GM19351 (cell line): ENCODE results near the gene FUT8.

ENCODE experiments used
- ATAC-seq: cut with Tn5 transposase; IDR thresholded peaks from one replicate; pipeline ENCODE4 v1.9.1; 2021; ENCODE audit warnings: mild to moderate bottlenecking, moderate library complexity; ENCODE audit not compliant: unreplicated experiment

Gene FUT8

DNA sequence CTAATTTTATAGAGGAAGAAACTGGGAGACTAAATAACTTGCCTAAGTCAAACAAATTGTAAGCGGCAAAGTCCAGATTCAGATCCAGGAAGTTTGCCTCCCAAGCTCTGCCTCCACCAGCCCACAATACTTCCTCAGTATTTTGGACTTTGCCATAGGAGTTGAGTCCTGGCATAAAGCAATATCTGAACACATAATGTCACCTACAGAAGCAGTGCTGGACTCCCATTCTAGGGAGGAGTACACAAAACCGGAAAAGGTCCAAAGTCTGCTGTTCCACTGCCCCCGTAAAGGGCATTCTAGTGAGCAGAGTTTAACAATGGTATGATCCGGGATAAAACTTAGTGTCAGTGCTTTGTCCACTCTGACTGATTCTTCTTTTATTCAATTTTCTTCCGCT, 340.5 kb downstream of the FUT8 start:
- no peak for ATAC-seq

DNA sequence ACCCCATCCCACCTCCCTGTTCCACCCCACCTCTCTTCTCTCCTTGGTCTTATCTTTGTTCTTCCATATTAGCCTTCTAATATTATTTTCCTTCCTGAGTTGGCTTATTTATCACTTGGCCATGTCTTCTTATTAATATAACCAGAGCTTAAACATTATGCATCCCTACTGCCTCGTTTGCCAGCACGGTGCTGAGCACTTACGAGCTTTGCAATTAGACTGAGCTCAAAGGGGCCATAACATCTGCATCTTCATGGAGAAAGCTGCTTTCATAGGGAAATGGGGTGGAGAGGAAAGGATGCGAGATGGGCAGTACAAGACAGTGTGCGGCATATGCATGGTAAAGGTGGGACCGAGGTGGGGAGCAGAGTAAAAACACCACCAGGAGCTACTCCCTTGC, 342.8 kb downstream of the FUT8 start:
- no peak for ATAC-seq

DNA sequence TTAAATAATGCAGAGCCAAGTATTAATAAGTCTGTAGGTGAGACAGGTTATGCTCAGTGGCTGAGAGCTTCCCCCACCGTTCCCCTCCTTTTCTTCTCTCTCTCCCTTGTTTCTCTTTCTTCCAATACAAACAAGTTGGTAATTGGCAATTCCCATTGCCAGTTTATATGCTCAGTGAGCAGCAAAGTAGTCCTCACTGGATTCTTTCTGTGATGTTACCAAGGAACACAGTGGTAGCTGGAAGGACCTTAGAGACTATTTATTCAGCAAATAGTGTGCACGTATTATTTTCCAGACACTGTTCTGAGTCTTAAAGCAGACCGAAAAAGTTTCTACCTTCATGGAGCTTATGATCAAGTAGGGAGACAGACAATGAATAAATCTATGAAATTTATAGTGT, 344.4 kb downstream of the FUT8 start:
- ATAC-seq: no peak

DNA sequence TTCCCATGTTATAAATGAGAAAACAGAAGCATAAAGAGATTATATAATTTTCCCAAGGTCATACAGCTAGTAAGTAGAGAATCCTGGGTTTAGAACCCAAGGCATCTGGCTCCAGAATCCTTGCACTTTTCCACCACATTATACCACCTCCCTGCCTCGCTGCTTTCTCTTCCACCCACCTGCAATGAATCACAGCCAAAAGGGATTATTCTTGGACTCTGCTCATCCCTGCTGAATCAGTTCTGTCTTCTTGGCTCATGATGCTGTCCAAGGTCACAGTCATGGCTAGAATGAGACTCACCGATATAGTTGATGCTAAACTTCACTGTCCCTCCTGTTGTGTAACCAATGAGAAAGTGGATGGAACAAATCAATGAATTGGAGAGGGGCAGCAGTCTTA, 356.6 kb downstream of the FUT8 start:
- no peak for ATAC-seq

DNA sequence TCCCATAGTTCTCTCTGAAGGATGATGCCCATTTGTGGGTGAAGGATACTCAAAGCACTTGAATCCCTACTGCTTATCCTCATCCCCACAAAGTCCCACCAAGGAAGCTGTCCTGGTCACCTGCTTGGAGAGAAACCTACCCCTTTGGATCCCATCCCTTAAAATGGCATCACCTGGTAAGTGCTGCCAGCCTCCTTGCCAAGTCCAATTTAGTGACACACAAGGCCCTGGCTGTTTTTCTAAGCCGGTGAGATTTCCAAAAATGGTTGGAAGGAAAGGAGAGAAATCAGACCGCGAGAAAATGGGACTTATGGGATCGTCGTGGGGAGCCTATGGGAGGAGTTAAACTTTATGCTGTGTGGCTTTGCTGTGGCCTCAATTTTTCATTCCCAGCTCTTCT, 358.2 kb downstream of the FUT8 start:
- no peak for ATAC-seq

DNA sequence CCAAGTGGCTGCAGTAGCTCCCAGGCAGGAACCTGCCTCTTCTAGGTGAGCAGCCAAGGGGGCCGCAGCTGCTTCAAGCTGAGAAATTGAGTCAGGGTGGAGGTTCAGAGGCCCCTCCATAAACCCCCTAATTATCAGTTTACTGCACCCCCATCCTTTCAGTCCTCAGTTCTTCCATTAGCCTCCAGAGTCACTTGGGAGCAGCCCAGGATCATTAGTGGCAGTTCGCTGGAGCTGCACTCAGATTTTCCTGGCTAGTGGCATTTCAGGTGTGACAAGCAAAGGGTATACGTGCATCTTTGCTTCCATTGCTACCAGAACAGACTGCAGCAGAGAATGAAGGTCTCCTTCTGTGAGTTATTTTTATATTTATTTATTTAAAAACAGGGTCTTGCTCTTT, 358.7 kb downstream of the FUT8 start:
- no peak for ATAC-seq

DNA sequence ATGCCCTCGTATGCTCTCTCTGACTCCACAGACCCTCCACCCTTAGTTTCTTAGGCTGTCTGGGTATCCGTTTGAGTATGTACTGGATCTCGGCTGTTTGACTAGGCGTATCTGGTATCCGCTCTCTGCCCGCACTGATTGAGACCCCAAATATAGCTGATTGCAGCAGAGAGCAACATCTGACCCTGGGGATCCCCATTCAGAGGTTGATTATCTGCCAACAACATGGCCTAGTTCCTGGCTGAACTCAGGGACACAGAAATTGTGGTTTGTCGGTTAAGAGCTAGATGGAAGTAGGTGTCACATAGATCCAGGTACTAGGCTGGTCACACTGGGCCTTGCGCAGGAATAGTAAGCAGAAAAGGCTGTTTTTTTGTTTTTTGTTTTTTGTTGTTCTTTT, 359.9 kb downstream of the FUT8 start:
- ATAC-seq: no peak

DNA sequence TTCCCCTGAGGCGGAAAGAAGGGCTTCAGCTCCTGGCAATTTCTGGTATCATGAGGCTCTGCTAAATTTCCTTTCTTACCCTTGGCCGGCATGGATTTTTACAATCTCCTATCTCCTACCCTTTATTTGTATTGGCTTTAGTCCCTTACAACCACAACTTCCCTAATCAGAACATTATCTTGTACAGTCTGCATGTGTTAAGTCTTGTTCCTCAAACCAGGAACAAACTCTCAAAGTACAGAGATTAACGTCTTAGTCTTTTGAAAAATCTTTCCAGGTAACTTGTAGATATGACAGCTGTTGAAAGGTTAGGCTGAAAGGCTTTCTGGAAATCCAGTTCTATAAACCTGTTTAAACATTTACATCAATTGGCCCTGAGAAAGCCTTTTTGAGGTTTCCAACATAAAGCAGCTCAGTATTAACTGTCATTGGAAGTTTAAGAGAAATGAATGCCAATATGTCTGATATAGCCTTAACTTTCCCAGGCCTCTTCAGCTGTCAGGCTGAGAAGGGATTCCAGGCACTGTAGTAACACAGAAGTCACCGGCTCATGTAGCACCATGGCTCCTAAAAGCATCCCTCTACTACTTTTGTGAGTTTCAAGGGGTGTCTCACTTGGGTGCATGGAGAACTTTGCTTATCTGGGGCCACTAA, 360.5 kb downstream of the FUT8 start:
- ATAC-seq: no peak

DNA sequence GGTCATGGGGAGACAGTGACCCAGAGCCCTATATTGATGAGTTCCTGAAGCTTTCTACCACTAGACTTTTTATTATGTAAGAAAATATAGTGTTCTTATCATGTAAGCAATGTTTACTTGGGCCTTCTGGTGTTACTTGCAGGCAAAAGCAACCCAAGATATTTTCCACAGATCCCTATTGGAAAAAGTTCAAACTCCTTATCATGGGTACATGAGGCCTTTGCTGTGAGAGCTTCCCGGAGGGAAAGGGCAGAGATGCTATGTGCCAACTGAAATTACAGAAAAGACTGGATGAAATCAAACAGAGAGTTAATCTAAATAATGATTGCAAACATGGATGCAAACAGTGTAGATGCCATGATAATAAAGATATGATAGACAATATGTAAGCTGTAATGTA, 361.5 kb downstream of the FUT8 start:
- ATAC-seq: no peak

DNA sequence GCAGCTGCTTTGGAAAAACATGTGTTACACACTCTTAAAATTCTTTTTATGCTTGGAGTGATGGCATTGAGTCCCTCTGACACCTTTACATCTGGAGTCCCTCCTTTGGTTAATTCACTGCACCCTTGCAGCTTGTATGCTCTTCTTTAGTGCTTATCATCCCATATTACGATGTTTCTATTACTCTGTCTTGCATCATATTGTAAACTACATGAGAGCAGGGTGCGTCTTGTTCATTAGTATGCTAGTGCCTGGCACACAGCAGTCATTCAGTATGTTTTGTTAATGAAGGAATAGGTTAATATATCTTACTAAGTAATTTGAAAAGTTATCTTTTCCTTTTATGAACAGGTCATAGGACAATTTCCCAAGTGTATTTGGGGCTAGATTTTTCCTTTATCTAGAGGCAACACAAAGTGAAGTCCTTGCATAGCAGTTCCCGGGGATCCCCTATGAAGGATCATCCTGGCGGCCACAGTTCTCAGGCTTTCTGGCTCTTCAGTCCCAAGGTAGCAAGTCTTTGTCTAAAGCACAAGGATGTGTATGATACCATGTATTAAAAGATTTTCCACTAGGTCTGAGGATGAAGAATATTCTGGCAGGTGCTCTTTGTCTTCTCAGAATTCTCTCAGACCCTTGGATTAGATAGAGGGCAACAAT, 363.8 kb downstream of the FUT8 start:
- ATAC-seq: no peak

DNA sequence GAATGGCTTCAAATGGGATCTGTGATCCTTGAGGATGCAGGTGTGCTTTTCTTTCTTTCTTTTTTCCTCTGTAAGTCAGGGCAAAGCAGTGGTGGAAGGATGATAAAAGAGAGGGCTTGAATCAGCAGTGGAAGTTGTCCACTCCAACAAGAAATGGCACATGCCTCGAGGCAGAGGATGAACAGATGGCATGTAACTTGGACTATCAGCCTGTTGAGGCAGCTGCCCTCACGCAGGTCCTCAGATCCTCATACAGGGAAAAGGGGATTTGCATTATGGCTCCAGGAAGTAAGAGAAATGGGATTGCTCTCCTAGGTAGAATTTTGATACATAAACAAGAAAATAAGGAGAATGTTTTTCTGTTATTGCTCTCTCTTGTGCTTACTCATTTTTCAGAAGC, 368.0 kb downstream of the FUT8 start:
- ATAC-seq: no peak

DNA sequence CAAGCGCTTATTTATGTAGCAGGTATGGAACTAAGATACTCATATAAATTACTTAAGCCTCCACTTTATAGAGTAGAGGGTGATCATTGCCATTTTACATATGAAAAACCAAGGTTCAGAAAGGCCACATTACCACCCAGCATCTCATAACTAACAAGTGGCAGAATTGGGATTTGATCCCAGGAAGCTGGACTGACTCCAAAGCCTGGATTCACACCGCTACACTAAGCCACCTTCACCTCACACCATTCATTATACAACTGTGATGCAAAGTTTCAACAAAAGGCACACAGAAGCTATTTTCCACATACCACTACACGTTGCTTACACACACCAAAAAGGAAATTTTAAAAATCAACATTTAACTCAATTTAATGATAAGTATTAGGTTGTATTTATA, 370.6 kb downstream of the FUT8 start:
- ATAC-seq: no peak

DNA sequence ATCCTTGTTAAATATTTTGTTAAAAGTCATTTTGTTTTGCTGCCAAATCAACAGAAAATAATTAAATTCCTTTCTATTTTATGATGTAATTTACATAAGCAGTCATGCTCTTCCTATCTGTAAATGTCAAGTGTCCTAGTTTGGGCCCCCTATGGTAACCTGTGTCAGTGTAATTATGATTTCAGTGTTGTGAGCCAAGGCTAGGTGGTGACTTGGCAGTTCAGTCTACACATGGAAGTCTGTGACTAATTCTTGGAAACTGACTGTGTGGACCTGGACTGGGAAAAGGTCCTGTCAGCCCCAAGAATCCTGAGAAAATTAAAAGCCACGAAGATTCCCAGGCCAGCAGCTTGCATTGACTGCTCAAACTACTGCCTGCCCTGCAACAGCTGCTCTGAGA, 371.0 kb downstream of the FUT8 start:
- ATAC-seq: no peak

DNA sequence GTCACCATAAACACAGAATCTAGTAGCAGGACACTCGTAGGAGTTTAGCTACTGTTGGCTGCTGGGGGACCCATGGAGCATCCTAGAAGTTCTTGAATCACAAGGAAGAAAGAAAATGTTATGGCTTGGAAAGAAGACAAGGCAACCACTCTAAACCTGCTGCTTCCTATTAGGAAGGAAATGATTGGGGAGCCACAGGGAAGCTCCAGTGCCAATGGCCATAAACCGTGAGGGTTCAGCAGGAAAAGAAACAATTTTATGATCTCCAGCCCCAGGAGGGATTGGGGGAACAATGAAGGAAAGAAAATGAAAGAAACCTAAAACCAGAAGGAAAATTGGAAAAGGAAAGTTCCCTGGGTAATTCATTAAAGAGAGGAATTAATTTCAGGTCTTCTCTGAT, 372.0 kb downstream of the FUT8 start:
- no peak for ATAC-seq

DNA sequence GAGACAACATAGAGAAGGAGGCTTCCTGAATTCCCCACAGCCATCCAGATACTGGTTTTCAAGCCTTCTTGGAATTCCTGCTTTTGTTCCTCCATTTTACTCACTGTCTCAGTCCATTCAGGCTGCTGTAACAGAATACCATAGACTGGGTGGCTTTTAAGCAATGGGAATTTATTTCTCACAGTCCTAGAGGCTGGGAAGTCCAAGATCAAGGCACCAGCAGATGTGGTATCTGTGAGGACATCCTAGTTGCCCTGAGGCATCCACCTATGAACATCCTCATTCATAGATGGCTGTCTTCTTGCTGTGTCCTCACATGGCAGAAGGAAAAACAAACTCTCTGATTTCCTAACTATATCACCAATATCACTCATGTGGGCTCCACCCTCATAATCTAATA, 374.9 kb downstream of the FUT8 start:
- ATAC-seq: no peak

DNA sequence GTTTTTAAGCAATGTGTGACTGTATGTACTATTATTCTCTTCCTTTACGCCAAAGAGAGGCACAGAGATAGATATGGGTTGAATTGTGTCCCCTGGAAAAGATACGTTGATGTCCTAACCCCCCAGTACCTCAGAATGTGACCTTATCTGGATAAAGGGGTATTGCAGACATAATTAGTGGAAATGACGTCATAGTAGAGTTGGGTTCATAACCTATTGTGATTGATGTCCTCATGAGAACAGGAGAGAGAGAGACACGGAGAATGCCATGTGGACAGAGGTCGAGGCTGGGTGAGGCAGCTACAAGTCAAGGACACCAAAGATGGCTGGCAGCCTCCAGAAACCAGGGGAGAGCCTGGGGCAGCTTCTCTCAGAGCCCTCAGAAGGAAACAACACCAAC, 376.3 kb downstream of the FUT8 start:
- ATAC-seq: no peak

DNA sequence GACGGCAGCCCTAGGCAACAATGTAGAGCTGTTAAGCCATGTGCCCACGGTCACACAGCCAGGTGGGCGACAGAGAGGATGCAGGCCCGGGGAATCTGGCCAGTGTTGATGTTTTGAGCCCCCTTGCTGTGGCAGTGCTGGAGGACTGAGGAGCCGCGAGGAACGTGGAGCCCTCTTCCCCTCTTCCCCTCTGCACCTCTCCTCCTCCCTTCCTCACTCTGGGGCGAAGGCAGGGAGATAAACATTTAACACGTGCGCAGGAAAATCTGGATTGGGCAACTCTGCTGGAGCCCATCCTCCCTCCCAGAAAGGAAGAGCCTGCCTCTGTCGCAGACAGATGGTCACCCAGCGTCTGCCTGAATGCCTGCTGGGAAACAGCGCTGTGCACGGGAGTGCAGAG, 376.8 kb downstream of the FUT8 start:
- ATAC-seq: no peak

DNA sequence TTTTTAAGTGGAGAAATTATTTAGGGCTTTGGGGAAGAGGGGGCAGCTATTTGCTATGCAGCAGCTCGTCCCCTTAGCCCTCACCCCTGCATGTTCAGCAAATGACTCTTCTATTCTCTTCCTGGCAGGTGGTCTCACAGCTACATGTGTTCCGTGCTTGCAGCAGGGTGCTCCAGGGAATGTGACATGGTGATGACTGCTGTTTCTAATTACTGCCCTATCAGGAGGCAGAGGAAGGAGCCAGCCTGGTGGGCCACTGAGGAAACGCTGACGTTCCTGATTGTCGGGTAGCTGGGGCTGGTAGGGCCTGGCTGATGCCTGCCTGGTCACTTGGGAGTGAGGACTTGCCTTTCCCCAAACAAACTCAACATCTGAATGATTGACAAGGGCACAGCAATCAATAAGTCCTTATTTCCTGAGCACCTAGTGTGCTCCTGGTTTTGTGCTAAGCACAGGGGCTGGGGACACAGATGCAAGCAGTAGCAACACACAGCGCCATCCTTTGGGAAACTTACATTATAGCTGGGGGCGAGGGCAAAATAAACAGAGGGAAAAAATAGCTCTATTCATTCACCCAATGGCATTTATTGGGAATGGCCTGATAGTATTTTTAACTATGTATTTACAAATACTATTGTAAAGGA, 377.8 kb downstream of the FUT8 start:
- no peak for ATAC-seq

DNA sequence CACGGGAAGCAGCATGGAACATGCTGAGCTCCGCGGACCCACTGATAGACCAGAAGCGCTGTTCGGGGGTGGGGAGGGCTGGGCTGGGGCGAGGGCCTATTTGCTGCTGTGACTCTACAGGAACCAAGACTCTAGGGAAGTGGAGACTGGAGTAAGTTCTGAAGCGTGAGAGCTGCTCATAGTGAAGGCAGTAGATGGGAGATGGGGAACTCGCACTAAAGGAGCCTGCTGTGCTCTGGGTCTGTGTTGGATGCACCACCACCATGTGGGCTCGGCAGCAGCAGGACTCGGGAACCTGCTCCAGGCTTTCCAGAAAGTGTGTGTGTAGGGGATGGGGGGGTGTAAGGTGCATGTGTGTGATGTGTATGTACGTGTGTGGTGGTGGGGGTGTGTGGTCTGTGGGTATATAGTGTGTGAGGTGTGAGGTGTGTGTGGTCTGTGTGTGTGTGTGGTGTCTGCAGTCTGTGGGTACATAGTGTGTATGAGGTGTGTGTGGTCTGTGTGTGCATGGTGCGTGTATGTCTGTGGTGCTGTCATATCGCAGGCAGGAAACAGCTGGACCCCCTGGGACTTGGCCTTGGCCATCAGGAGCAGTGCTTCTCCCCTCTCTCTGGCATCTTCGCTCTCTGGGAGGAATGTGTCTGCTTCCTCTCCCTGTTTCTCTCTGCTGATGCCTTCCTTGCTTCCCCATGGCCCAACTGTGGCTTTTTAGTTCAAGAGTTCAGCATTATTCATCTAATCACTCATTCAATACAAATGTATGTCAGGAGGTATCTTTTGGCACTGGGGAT, 378.9 kb downstream of the FUT8 start:
- ATAC-seq: no peak

DNA sequence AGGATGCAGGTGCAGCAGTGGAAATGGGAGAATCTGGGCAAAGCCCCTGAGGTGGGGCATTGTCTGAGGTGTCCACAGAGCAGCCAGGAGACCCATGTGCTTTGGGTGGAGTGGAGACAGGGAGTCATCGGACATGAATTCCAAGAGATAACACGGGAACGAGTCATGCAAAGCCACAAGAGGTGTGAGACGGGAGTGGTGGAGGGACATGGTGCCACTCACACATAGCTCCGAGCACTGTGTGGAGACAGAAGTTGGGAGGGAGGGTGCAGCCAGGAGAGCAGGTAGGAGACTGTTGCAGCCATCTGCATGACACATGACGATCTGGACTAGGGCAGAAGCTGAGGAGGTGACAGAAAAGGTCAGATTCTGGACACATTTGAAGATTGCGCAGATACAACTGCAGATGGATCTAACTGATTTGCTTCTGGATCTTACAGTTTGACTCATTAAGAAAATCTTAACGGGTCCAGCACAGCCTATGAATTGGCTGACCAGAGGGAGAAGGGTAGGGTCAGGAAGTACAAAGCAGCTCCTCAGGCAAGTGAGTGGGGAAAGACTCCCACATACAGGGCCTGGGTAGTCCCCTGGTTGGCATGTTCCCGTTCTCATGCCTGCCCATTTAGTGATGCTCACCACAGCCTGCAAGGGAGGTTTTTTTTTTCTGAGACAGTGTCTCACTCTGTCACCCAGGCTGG, 379.8 kb downstream of the FUT8 start:
- no peak for ATAC-seq
